HG02623 (cell line): Measurements from ENCODE around the gene SLC26A1.
"Not testable (repeated sequence)": the region's sequence is repeated elsewhere in the genome, so short reads cannot be mapped to it uniquely, and the experiment has no call there.

Experiments used
- ATAC-seq: cut with Tn5 transposase; IDR thresholded peaks from one replicate; pipeline ENCODE4 v1.9.1; 2021; ENCODE audit warnings: moderate library complexity; ENCODE audit not compliant: unreplicated experiment

SLC26A1 gene

DNA sequence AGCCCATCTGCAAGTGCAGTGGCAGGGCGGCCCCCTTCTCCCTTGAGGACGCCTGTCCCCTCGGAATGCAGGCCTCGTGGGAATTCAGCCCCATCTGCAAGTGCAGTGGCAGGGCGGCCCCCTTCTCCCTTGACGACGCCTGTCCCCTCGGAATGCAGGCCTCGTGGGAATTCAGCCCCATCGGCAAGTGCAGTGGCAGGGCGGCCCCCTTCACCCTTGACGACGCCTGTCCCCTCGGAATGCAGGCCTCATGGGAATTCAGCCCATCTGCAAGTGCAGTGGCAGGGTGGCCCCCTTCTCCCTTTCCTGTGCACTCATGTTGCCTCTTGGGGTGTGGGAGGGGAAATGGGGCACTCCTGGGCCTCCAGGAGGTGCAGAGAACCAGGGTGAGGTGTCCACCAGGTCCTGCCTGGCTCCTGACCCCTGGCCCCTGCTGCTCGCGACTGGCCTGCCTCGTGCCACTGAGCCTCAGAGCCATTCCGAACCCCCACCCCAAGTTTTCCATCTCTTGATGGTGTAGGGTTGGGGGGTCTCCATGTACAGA lies 6.8 kb upstream of the SLC26A1 start:
- no peak for ATAC-seq

DNA sequence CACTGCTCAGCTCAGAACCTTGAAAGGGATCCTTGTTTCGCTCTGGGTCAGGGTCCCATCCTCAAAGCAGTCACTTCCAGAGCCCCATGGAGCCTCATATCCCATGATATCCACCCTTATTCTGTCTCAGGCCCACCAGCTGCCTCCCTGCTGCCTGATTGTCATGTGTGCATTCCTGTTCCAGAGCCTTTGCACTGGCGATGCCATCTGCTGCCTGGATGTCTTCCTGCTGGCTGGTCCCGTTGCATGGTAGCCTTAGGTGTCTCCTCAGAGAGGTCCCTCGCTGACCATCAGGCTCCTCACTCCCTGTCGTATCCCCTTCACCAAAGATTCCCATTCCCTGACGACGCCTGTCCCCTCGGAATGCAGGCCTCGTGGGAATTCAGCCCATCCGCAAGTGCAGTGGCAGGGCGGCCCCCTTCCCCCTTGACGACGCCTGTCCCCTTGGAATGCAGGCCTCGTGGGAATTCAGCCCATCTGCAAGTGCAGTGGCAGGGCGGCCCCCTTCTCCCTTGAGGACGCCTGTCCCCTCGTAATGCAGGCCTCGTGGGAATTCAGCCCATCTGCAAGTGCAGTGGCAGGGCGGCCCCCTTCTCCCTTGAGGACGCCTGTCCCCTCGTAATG lies 6.1 kb upstream of the SLC26A1 start:
- ATAC-seq = not testable (repeated sequence)

DNA sequence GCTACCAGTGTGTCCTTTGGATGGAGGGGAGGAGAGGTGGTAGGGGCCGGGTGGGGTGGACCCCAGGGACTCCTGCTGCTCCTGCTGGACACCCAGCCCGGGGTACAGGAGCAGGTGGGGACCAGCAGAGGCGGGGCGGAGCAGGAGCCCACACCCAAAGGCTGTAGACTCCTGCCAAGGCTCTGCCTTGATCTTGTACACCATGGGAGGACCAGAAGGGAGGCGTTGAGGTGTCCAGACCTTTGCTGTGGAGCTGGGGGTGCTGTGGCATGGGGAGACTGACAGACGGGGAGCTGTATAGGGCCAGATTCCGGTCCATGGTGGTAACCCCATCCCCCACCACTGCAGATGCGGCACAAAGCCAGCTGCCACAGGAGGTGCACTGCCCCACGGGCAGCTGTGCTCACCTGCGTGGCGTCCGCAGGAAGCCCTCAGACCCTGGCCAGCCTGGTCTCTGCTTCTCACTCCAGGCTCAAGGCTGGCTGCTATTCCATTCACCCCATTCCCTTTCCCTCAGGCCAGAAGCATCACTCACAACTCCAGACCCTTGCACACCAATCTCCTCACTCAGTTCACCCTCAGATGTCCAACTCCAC lies 5.0 kb upstream of the SLC26A1 start:
- no peak for ATAC-seq

DNA sequence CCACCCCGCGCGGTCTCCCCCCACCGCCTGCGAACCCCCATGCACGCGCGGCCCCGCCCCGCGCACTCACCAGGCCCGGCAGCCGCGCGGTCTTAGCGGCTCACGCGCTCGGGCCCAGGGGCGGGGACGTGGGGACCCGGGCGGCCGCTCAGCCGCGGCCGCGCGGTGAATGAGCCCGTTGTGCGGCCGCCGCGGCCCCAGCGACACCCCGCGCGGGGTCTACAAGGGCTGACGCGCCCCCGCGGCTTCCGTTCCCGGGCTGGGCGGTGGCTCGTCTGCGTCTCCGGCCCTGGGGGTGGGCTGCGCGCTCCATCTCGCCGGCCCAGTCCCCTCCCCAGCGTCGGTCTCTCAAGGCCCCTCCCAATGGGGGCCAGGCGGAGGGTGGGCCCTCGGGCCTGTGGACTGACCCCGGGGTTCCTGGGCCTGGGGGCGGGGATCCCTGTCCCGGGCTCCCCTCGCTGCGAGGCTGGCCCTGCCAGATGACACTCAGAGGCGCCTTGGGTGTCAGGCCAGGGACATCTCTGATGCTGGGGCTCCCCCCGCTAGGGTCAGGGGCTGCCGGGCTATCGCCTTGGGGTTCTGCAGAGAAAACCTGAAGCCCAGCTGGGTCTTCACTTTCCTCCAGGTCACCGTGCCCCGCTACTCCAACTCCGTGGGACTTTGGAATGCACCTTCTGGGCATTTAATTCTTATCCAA lies 4.3 kb upstream of the SLC26A1 start:
- ATAC-seq = no peak

DNA sequence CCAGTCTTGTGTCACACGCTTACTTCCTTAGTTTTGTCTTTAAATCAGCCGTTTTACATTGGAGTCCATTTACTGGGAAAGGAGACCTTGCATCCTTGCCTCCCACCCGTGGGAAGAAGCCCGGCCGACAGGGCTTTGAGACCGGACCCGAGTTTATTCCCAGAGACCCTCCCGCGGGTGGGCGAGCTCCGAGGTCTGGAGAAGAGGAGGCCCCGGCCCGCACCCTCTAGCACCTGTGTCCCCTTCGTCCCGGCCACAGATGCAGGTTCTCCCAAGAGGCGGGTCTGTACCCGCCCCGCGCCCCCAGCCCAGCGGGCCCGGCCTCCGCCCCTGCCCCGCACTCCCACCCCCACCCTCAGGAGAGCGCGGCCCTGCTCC lies 3.8 kb upstream of the SLC26A1 start:
- no peak for ATAC-seq

DNA sequence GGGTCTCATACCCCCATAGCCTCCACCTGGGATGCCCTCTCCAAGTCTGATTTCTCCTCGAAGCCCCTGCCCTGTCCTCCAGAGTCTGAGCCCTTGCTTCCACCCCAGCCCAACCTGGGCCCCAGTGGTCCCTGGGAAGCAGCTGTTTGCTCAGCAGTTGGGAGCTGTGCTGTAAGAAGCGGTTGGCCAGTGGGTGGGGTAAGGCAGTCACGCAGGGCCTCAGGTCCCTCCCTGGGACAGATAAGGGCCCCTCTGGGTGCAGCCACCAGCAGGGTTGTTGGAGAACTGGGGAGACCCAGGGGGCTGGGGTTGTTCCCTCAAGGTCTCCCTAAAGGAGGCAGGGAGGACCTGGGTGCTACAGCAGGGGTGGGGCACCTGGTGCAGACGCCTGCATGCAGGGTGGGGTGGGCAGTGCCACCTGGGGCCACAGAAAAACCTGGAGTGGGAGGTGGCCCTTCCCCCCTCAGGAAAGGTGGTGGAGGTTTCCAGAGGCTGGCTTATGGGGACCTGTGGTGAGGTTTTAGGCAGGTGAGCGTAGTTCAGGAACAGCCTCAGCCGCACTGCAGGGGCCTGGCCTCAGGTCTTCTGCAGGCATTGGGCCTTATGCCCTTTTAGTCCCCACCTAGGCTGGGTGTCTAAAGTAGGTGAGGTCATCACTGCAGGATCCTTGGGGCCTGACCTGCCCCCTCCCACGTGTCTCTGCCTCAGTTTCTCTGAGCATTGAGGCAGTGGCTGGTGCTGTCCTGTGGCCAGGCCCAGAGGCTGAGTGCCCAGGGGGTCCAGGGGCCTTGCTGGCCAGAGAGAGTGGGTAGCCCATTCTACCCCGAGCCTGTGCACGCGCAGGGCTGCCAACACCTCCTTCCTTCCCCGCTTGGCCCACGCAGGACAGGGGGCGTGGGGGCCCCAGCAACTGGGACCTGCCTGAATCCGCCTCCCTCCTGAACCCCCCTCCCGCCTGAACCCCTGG lies 3.1 kb upstream of the SLC26A1 start:
- no peak for ATAC-seq

DNA sequence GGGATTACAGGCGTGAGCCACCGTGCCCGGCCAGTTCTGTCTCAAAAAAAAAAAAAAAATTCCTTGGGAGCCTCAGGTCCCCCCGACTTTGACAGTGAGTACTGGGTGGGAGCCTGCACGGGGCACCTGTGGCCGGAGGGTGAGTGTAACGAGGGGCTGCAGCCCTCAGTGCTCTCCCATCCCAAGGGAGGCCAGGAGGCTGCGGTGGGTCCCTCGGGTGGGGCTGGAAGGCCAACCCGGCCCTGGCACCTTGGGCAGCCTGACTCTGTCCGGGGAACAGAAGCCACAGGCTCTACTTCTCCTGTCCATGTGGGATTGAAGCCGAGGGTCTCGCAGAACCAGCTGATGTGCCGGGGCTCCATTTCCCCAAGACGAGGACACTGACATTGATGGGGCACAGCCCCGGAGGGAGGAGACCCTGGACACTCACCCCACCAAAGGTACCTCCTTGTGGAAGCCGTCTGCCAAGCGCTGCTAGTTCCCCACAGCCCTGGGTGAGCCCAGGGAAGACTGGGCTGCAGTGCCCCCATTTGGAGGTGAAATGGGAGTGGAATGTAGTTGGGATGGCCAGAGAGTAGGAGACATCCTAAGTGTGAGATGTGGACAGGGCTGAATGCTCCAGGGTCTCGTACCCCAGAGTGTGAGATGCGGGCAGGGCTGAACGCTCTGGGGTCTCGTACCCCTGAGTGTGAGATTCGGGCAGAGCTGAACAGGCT lies 2.3 kb upstream of the SLC26A1 start:
- no peak for ATAC-seq

DNA sequence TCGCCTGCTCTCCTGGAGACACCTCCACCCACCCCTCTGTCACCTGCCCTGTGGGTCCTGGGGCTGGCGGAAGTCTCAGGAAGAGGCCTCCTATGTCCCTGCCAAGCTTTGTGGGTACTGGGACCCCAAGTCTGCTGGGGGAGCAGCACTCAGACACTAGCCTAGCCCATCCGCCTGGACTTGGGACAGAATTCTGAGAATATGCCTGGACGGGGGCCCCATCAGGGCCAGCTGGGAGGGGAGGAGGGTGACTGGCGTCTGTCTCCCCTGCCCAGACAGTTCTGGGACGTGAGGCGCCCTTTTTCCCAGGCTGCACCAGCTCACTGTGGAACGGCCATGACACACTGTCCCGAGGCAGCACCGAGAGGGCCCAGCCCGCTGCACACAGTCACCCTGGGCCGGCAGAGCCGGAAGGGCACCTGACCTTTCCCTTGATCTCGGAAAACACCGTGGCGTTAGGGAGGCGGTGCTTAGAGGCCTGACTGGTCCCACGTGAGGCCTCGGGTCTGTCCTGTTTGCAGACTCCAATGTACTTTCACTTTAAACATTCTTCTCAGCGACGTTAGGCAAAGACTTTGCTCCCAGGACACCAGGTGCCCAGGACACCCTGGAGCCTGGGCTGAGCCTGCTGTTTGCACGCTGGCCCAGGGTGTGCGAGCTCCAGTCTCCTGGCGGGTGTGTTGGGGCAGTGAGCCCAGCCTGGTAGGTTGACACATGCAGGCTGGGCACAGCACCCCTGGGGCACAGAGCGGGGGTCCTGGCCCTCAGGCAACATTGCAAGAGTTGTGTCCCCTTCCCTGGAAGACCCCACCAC lies 700 bp downstream of the SLC26A1 start:
- no peak for ATAC-seq

DNA sequence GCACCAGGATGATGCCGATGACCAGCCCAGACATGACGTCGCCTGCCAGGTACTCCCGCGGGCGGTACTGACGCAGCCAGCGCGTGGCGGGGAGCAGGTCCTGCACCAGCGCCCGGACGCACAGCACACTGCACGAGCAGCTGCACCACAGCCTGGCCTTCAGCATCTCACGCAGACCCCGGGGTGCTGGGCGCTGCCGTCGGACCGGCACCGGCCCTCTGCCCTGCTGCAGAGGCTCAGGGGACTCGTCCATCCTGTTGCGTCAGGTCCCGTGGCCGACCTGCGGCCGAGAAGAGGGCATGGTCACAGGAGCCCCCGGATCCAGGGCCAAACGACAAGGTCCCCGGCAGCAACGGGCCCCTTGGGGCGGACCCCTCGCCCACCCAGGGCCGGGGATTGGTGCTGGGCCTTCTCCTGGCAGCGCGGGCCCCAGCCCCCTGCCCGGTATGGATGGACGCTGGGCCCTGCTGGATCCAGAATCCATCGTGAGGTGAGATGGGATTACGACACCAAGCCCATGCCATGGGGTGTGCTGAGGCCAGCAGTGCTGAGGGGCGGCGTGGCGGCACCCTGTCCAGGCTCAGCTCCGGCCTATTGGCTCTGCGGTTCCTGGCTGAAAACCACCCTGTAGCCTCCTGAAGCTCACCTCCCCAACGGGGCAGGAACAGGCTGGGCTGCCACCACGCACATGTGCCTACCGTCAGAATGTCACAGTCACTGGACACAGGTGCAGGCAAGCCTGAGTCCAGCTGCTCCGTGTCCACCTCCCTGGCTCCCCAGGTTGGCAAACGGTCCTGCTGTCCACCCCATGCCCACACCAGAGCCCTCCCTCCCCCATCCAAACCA lies 1.5 kb downstream of the SLC26A1 start:
- no peak for ATAC-seq

DNA sequence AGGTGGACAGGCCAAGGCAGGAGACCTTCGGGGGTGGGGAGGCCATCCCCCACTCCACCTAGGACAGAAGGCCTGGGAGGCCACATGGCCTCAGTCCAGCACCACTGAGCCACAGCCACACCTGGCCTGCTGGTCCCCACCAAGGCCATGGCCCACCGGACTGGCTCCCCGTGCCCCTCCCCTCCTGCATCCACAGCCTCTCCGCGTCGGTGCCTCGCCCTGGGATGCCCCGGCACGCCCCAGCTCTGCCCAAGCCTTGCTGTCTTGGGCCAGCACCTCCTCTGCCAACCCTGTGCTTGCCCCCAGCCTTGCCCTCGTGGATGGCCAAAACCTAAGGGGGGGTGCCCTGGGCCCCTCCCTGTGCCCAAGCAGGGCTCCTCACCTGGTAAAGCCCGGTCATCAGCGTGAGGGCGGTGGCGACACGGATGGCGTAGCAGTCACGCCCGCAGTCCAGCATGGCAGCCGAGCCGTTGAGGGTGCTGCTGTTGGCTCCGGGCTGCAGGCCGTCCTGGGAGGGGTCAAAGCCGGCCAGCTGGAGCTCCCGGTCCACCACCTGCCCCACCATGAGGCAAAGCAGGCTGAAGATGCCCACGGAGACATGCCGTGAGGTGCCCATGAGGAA lies 2.3 kb downstream of the SLC26A1 start:
- ATAC-seq = no peak

DNA sequence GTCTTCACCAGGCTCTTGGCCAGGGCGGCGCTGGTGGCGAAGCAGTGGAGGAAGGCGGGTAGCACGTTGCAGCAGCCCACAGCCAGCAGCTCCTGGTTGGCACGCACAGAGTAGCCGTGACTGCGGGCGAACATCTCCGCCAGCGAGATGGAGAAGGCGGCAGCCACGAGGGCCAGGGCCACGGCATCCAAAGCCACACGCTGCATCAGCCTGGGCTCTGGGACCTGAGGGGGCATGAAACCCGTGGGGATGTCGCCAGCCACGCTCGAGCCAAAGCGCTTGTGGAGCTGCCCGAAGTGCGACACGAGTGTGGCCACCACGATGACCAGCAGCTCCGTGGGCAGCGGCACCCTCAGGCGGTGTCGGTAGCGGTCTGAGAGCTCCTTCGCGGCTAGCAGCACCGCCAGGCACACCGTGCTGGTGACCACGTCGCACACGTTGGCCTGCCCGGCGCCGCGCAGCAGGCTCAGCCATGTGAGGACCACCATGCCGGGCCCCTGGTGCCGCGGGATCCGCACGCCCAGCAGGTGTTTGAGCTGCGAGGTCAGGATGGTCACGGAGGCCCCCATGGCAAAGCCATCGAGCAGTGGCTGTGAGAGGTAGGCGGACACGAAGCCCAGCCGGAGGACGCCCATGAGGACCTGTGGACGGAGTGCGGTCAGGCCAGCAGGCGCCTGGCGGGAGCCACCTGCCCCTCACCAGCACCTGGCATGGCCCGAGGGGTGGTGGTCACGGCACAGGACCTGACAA lies 3.3 kb downstream of the SLC26A1 start:
- no peak for ATAC-seq

DNA sequence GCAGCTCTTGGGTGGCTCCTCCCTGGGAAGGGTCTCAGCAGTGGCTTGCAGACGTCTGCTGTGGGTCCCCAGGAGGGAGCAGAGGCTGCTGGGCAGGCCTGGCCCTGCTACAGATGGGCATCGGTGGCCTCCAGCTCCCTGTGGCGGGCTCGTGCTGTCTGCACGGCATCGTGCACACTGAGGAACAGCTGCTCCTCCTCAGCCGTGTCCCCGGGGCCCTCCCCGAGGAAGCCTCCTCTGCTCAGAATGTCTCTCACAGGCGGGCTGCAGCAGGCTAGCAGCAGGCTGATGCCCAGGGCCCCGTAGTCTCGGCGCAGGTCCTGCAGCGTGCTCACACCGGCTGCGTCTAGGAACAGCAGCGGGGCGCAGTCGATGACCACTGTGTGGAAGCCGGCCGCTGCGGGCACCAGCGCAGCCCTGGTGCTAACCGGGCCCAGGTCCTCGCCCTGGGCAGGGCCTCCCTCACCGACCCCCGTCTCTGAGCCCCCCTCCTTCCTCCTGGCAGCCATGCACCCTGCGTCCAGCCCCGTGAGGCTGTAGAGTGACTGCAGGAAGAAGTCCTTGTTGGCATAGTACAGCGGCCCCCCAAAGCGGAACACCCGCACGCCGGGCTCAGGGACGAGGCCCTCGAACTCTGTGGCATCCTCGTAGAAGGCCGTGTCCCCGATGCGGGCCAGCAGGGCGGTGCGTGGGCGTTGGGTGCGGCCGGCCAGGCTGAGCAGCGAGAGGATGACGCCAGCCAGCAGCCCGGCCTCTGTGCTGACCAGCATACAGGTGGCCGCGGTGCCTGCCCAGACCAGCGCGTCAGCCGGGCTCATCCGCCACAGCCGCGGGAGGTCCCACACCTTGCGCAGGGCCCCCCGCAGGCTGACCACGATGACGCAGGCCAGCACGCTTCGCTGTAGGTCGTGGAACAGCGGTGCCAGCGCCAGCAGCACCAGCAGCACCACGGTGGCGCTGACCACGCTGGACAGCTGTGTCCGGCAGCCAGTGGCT lies 4.2 kb downstream of the SLC26A1 start:
- no peak for ATAC-seq

DNA sequence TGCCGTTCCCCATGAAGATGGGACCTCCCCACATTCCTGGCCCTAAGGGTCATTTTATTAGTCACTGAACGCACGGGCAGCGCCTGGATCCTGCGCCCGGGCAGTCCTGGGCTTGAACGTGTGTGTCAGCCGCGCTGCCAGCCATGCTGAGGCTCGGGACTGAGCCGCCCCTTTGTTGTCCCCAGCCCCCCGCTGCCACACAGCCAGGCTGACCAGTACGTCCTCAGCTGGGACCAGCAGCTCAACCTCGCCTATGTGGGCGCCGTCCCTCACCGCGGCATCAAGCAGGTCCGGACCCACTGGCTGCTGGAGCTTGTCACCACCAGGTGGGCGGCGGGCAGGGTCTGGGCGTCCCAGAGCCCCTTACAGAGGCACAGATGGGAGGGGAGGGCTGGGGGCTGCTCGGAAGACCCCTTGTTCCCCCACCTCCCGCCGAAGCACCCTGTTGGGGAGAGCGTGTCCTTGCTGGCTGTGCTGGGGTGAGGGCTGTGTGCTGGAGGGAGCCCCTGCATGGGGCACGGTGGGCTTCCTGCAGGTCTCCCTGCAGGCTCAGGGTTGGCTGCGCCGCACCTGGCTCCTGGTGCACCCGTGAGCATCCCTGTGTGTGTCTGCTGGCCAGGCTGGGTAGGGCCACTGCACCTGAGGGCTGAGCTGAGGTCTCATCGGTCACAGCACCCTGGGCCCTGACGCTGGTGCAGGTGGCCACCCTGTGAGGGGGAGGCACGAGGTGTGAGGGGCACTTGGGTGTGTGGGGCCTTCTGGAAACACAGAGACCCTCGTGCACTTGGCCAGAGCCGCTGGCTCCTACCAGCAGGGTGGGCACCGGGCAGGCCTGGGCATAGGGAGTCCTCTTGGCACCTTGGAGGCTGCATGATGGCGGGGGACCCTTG lies 5.3 kb downstream of the SLC26A1 start:
- ATAC-seq = no peak

DNA sequence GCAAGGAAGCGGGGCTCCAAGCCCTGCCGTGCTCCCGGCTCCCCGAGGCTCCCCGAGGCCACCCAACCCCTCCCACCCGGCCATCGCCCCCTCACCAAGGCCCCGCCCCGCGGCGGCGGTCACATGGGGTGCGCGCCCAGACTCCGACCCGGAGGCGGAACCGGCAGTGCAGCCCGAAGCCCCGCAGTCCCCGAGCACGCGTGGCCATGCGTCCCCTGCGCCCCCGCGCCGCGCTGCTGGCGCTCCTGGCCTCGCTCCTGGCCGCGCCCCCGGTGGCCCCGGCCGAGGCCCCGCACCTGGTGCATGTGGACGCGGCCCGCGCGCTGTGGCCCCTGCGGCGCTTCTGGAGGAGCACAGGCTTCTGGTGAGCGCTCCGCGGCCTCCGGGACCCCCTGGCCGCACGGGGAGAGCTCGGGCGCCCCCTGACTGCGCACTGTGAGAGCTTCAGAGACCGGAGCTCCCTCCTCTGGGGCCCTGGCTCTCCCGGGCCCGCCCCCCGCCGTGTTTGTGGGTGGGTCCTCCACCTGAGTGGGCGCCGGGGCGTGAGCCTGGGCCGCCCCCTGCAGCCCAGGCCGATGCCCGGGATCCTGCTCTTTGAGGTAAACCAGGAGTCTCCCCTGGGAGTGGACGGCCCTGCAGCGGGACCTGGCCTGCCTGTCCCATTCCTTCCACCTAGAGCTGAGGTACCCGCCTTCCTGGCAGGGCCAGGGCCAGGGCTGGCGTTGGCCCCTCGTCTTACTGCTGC lies 6.2 kb downstream of the SLC26A1 start, which contains the start of gene IDUA:
TSS of gene IDUA (plus strand) at position 166 of the 745 bp plus-strand sequence. CDS start at position 207, 41 bp downstream.
- peak; percentile 68 for ATAC-seq
